GM12875 (cell line): ENCODE data around the gene CCL20.

Source experiments
- H3K4me3 ChIP-seq: one replicate; pipeline ENCODE4 v1.5.1; 2011; ENCODE audit warnings: low read depth, low read length, control low read depth
- TF ChIP-seq, protein P1 (sequence below): IDR thresholded peaks from 2 replicates; pipeline ENCODE4 v1.5.1; 2011; ENCODE audit warnings: low read depth, mild to moderate bottlenecking, control low read depth, inconsistent platforms, low read length, moderate library complexity, borderline replicate concordance; ENCODE audit not compliant: insufficient read depth

CCL20 gene

GRCh38 chr2:227802882-227803281 lies 10.8 kb upstream of the CCL20 start:
- H3K4me3 ChIP-seq: no peak overlapping the region
- TF ChIP-seq, protein P1, sequence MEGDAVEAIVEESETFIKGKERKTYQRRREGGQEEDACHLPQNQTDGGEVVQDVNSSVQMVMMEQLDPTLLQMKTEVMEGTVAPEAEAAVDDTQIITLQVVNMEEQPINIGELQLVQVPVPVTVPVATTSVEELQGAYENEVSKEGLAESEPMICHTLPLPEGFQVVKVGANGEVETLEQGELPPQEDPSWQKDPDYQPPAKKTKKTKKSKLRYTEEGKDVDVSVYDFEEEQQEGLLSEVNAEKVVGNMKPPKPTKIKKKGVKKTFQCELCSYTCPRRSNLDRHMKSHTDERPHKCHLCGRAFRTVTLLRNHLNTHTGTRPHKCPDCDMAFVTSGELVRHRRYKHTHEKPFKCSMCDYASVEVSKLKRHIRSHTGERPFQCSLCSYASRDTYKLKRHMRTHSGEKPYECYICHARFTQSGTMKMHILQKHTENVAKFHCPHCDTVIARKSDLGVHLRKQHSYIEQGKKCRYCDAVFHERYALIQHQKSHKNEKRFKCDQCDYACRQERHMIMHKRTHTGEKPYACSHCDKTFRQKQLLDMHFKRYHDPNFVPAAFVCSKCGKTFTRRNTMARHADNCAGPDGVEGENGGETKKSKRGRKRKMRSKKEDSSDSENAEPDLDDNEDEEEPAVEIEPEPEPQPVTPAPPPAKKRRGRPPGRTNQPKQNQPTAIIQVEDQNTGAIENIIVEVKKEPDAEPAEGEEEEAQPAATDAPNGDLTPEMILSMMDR: no peak

DNA sequence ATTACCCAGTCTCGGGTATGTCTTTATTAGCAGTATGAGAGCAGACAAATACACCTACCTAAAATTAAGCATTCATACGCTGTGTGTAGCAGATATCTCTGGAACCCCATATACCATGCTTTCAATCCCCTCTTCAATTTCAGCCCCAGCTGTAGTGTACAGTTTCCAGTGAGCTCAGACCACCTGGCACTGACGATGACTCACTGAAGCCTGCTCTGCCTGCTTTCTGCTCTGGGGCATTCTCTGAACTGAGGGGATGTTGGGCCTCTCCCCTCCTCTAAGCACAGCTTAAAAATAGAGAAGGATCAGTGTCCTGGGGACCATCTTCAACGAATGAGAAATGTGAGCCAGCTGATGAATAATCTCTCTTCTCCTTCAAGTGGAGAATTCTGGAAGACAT lies 8.7 kb upstream of the CCL20 start:
- TF ChIP-seq, protein P1: no peak
- no peak overlapping the region for H3K4me3 ChIP-seq

- TF ChIP-seq, protein P1: no peak
- H3K4me3 ChIP-seq: no peak overlapping the region
Measured at GRCh38 chr2:227805578-227805977, 8.1 kb upstream of the CCL20 start.

DNA sequence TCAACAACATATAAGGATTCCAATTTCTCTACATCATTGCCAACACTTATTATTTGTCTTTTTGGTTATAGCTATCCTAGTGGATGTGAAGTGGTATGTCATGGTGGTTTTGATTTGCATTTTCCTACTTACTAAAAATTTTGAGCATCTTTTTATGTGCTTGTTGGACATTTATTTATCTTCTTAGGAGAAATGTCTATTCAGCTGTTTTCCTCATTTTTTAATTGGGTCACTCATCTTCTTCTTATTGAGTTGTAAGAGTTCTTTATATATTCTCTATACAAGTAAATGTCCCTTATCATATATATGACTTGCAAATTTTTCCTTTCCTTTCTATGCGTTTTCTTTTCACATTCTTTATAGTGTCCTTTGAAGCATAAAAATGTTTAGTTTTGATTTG lies 4.7 kb upstream of the CCL20 start:
- H3K4me3 ChIP-seq: no peak overlapping the region
- TF ChIP-seq, protein P1: no peak

DNA sequence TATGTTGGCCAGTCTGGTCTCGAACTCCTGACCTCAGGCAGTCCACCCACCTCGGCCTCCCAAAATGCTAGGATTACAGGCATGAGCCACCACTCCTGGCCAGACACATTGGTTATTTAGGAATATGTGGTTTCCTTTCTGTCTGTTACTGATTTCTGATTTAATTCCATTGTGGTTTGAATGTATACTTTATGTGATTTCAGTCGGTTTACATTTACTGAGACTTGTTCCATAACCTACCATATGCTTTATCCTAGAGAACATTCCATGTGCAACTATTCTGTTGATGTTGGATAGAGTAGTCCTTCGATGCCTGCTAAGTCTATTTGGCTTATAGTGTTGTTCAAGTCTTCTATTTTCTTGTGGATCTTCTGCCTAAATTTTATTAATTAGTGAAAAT lies 1.6 kb upstream of the CCL20 start:
- TF ChIP-seq, protein P1: no peak
- H3K4me3 ChIP-seq: no peak overlapping the region

DNA sequence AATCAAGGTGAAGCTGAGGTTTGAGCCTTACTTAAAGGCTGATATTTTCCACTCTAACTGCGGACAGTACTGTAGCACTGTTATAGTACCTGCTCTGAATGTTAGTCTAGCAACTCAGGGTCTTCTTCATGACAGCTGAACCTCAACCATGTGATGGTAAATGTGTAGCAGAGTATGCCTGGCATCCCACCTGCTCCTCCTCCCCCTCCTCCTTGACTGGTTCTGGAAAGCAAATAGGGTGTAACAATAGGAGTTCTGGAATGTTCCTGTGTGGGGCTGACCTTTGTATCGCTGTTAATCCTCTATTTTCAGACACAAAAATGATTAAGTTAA lies 447 bp upstream of the CCL20 start:
- no peak overlapping the region for H3K4me3 ChIP-seq
- TF ChIP-seq, protein P1: no peak

GRCh38 chr2:227815066-227815465 lies 1.4 kb downstream of the CCL20 start:
- TF ChIP-seq, protein P1: no peak
- no peak overlapping the region for H3K4me3 ChIP-seq
